GM18502 (cell line): ENCODE measurements around the gene ANO3.

Source experiments
- ATAC-seq: cut with Tn5 transposase; IDR thresholded peaks from one replicate; pipeline ENCODE4 v1.9.1; 2021; ENCODE audit warnings: mild to moderate bottlenecking; ENCODE audit not compliant: unreplicated experiment, poor library complexity

Gene ANO3

DNA sequence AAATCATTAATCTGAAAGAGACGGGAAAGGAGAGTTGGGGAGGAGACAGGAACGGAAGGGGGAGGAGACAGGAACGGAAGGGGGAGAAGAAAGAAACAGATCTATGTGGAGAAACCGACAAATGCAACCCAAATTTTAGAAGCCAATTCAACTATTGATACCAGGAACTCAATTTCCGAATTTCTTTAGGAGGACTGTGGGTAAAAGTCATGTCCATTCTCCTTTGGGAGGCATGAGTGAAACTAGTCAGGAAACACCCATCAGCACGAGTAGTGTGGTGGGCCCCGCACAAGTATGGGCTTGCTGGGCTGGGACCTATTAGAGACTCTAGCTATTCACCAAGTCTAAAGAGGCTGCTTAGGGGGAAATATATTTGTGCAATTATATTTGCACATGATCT is 18.1 kb downstream of the ANO3 start:
- ATAC-seq = no peak

DNA sequence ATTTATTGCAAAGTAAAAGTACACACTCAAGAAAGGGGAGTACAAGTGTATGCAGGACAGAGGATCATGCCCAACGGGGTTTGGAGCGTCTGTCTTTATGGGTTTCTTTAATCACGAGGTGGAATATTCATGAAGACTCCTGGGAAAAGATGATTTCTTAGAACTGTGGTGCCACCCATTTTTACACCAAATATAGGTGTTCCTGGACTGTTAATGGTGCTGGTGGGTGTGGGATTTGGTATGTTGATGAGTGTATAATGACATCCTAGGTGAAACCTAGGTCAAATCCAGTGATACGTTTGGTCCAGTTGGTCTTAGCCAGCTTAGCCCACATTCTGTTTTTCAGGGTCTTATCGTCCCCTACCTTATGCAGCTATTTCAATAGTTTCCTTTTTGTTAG is 21.1 kb downstream of the ANO3 start:
- no peak for ATAC-seq

DNA sequence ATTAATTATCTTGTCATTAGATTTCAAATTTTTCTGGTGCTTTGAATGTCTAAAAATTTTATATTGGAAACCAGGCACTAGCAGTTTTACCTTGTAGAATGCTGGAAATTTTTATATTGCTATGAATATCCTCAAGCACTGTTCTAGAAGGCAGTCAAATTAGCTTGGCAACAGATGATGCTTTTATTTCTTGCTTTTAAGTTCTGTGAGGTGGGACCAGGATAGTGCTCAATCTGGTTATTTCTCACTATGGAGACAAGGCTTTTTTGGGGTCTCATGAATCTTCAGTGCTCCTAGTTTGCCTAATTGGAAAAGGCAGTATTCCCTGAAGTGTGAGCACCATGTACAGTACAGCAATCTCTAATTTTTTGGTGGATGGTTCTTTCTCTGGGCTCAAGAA is 27.1 kb downstream of the ANO3 start:
- ATAC-seq = no peak

GRCh38 chr11:26365284-26365683 is 33.4 kb downstream of the ANO3 start:
- ATAC-seq = no peak

DNA sequence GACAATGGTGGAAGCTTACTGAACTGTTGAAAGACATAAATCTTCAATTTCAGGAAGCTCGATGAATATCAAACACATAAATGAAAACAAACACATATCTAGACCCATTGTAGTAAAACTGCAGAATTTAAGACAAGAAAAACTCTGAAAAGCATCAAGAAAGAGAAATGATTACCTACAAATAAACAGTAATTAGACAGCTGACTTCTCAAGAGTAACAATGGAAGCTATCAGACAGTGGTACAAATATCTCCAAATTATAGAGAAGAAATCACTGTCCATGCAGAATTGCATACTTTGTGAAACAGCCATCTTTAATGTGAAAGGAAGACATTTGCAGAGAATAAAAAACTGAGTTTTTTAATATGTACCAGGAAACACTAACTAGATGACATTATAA is 45.7 kb downstream of the ANO3 start:
- no peak for ATAC-seq

GRCh38 chr11:26399336-26399735 is 67.4 kb downstream of the ANO3 start:
- no peak for ATAC-seq

DNA sequence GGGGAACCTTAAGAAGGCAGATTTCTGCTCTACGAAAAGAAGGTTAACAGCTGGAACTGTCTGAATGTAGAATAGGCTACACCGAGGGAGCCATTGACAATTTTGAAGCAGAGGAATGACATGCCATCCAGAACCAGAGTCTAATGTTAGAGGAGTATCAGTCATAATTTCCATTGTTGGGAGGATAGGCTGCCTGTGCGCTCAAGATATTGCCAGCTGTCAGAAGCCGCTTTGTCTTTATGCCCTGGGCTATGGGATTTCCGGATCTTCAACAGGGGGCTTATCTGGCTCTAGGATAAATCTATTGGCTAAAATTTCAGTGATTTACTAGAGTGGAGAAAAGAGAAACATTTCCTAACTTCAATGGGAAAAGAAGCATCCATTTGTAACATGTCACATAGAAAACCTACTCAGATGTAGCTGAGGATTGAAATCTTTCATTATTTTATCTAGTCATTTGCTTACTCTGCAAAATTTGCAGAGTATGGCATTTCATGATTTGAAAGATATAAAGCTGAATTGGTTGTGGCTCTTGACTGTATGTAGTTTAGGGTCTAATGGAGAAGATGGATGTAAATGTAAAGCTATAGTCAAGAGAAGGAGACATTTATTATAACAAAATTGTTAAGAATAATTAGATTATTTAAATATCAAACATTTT is 78.9 kb downstream of the ANO3 start:
- no peak for ATAC-seq

GRCh38 chr11:26412955-26413354 is 81.0 kb downstream of the ANO3 start:
- no peak for ATAC-seq

- ATAC-seq = no peak
These were observed 86.5 kb downstream of the ANO3 start for GRCh38 chr11:26418386-26418912.

- ATAC-seq = no peak
These were observed 88.4 kb downstream of the ANO3 start for GRCh38 chr11:26420331-26420730.

DNA sequence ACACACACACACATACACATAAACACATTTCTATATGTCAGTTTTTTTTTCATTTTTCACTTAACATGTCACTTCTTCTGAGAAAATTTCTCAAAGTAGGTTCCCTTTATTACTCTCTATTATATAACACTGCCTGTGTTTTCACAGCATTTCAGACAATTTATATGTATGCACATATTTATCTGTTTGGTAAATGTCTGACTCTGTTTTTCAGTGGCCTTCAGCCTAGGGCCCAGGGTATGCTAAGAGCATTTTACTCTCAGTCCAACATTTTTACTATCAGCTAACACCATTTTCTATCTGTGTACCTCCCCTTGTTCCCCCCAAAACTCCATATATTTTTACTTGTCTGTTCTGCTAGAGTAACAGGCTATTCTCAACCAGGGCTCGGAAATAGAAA is 92.3 kb downstream of the ANO3 start:
- no peak for ATAC-seq

GRCh38 chr11:26439854-26440253 is 107.9 kb downstream of the ANO3 start:
- ATAC-seq = no peak

GRCh38 chr11:26442131-26442530 is 110.2 kb downstream of the ANO3 start:
- no peak for ATAC-seq

DNA sequence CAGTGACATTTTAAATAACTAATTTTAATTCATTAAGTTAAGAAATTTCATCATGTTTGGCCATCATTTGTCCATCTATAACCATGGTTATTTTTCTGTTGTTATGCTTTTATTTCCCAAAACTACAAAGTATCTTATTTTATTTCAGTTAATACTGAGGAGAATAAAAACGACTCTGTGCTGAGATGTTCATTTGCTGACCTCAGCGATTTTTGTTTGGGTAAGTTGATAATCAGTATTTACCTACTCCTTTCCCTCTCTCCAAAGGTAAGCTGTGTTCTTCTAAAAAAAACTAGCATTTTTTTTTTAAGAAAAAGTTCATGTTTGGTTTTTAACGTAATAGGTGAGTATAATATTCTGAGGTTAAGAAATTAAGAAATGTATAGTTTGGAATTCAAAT is 111.7 kb downstream of the ANO3 start:
- no peak for ATAC-seq

- ATAC-seq = no peak
These were observed 125.7 kb downstream of the ANO3 start for GRCh38 chr11:26457636-26458035.

DNA sequence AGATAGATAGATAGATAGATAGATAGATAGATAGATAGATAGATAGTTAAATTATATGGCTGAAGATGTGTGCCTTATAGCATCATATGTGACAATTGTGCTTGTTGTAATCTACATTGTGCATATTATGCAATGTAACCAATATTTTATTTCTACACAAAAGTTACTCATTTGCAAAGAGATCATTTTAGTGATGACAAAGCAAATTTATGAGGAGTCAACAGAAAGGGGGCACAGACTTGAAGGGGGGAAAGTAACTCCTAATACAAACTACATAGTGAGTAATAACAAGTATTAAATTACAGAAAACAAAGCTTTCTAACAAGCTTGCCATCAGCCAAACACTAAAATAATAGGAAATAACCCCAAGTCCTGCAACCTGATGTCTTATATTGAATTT is 133.3 kb downstream of the ANO3 start:
- no peak for ATAC-seq

DNA sequence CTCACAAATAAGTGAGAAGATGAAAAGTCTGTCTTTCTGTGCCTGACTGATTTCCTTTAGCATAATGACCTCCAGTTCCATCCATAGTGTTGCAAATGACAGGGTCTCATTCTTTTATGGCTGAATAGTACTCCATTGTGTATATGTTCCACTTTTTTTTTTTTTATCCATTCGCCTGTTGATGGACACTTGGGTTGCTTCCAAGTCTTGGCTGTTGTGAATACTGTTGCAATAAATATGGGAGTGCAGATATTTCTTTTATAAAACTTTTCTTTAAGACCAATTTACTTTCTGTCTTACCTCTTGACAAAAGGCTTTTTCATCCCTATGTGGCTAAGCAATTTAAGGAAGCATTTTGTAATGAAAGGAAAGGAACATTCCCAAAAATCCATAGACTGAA is 135.6 kb downstream of the ANO3 start:
- no peak for ATAC-seq

DNA sequence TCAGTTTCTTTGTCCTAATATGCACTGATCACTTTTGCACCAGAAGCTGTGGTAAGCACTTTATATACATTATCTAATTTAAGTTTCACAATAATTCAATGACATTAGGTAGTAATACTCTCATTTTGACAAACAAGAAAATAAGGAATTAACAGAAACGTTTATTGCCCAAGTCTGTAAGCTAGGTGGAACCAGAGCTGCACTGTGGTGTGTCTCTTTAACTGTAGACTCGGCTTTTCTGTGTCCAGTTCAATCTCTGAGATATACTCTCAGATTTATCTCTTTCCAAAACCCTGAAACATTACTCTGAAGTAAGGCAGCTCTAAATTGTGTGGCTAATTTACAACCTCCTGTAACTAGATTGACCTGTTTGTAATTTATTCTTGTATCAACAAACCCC is 139.1 kb downstream of the ANO3 start:
- no peak for ATAC-seq

DNA sequence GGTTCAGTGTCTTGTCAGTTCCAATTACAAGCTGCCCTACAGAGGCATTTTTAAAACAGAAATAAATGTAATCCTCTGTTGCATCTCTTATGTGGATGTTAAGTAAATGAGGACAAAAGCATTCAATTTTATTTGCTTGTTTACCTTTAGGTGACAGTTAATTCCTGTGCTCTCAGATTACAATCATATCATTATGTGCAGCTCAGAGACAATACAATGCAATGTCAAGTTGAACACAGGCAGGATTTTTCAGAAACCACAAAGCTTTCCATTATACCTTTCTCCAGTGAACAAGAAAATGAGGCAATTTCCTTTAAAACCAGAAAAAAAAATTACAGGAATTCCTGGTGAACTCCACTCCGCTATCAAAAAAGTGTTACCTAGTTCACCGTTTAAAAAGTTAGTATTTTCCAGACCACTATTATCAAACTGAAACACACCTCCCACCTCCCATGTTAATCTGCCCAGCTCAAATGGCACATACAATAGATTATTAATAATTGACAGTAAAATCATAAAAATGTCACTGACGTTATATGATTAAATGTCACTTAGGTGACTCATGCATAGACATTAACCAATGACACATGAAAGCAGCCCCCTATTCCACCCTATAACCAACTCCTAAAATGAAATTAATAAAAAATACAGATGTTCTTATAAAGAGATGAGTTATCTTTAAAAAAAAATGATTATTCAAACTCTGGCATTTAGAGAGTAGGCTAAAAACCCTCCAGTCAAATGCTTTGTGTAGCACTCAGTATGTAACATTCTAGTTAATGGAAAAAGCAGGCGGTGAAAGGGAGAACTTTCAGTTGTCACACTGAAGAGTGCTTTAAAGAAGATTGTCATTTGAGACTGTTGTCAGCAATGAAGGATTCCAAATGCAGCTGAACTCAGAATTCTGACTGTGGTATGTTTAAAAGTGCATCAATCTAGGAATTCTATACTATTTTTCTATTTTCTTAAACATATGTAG is 141.6 kb downstream of the ANO3 start:
- ATAC-seq = no peak

DNA sequence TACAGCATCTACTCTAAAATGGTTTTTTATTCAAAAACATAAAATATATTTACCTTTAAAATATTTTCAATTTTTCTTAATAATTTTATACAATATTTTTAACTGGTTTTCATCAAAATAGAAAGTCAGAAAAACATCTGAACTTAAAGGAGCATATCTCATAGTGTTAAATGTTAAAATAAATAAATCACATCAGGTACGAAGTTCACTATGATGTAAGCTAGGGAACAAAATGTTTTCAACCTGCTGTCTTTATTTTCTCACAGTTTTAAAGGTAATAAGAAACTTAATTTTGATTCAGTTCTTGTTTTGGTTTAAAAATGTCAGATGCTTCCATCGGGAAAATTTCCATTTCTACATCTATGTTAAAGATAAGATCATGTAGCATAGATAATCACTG is 142.5 kb downstream of the ANO3 start:
- ATAC-seq = no peak

DNA sequence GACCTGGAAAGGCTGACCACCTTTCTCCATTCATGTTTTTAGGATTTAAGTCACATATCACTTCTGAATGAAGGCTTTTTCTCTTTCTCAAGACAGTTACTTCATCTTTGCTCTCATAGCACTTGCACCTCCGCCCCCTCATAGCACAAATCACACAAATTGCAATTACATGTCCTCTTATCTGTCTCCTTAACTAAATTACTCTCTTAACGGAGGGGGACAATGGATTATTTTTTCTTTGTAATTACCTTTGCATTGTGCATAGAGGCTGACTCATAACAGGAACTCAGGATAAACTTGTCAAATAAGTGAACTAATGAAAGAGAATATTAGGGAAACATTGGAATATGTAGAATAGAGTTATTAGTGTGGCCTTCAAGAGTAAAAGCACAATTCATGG is 145.5 kb downstream of the ANO3 start:
- no peak for ATAC-seq
